ENCODE measurements around the gene PTPRG.

DNA sequence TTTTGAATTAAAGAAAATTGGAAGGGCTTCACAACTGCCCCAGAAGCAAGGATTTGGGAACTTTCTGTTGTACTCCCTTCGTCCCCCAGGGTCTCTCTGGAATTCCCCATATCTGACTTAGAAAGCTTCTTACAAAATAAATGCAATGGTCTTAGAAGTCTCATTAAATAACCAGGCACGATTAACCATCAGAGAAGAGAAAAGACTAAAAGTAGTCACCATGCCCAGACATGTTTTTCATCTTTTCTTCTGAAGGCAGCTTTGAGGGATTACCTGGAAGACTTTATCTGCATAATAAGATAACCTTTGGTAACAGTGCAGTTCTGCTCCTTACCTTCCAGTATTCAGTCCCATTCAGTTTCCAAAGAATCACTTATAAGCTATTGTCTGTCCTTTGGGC lies 135.9 kb downstream of the PTPRG start:
- no peak for TF ChIP-seq TAF1 (IDR thresholded peaks at IDR 0.05; ENCODE audit: low read depth)
- no peak for TF ChIP-seq EP300 (IDR thresholded peaks at IDR 0.05; ENCODE audit: borderline replicate concordance)
- no peak for TF ChIP-seq YY1 (IDR thresholded peaks at IDR 0.05; ENCODE audit: low read depth)
- TF ChIP-seq EGR1 (IDR thresholded peaks at IDR 0.05), result no peak
- no peak for TF ChIP-seq FOXM1 (IDR thresholded peaks at IDR 0.05; ENCODE audit: borderline replicate concordance, low read depth)
- no peak for TF ChIP-seq CREB1 (IDR thresholded peaks at IDR 0.05; ENCODE audit: low read depth)
- TF ChIP-seq TCF12 (IDR thresholded peaks at IDR 0.05; ENCODE audit: low read depth), result no peak
- TF ChIP-seq, protein P1, sequence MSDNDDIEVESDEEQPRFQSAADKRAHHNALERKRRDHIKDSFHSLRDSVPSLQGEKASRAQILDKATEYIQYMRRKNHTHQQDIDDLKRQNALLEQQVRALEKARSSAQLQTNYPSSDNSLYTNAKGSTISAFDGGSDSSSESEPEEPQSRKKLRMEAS (IDR thresholded peaks at IDR 0.05), result no peak
